GM10248 (cell line): Measurements from ENCODE around the gene SV2B.

Source experiments
- CTCF ChIA-PET: fragments of 300-600 bp; sonication (Branson Sonifier 250); formaldehyde crosslinking; extraction: SDS; loops from one replicate; lab custom pipeline; 2021; ENCODE audit warnings: antibody characterized with exemption; lab: Yijun Ruan, JAX
- POLR2A ChIA-PET: fragments of 350-650 bp; sonication (Branson Sonifier 250); formaldehyde crosslinking; extraction: SDS; loops from one replicate; lab custom pipeline; 2020; ENCODE audit warnings: antibody characterized with exemption; lab: Yijun Ruan, JAX
- DNase-seq: peaks from one replicate; pipeline ENCODE4 v3.0.0; 2012; ENCODE audit errors: extremely low spot score
- TF ChIP-seq, protein P1 (sequence below): IDR thresholded peaks from 2 replicates; pipeline ENCODE4 v1.5.1; 2012; ENCODE audit warnings: mild to moderate bottlenecking, low read depth; ENCODE audit errors: extremely low read depth, missing control alignments, control extremely low read depth

The SV2B gene

DNA sequence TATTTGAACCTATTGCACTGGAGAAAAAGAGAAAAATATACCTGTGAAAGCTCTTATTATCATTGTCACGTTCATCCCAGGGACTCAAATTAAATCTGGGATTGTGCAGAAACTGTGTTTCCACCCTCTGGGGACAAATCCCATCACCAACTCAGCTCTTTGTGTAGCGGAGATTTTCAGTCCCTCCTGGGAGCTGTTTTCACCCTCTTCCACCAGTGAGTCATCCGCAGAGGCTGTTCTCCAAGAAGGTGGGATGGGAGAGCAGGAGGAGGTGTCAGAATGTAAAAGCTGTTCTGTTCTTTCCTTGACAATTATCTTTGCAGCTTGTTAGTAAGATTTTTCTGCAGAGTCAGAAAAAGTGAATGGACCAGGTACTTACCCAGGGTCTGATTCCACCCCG, 28.0 kb downstream of the SV2B start:
- POLR2A ChIA-PET, result interaction anchor here (1.3 to 1.8 kb wide), 2 partner anchors 9 to 11 kb away, joined by 4 to 7 read pairs; no protein-coding TSS in a partner anchor
- CTCF ChIA-PET, result interaction anchor here (0.9 to 3.1 kb wide), 7 partner anchors 9 to 28 kb away, joined by 3 to 31 read pairs (median 8); partner anchors contain the start of gene SV2B

GRCh38 chr15:91129436-91129835, 29.4 kb downstream of the SV2B start:
- POLR2A ChIA-PET, result no interaction called here
- no peak for DNase-seq
- CTCF ChIA-PET, result no interaction called here
- TF ChIP-seq, protein P1, sequence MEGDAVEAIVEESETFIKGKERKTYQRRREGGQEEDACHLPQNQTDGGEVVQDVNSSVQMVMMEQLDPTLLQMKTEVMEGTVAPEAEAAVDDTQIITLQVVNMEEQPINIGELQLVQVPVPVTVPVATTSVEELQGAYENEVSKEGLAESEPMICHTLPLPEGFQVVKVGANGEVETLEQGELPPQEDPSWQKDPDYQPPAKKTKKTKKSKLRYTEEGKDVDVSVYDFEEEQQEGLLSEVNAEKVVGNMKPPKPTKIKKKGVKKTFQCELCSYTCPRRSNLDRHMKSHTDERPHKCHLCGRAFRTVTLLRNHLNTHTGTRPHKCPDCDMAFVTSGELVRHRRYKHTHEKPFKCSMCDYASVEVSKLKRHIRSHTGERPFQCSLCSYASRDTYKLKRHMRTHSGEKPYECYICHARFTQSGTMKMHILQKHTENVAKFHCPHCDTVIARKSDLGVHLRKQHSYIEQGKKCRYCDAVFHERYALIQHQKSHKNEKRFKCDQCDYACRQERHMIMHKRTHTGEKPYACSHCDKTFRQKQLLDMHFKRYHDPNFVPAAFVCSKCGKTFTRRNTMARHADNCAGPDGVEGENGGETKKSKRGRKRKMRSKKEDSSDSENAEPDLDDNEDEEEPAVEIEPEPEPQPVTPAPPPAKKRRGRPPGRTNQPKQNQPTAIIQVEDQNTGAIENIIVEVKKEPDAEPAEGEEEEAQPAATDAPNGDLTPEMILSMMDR, result no peak

More for the DNA sequence above, 28.0 kb downstream of the SV2B start:
- TF ChIP-seq, protein P1, result no peak
- no peak for DNase-seq

GRCh38 chr15:91132079-91132478, 32.0 kb downstream of the SV2B start:
- POLR2A ChIA-PET, result no interaction called here
- no peak for DNase-seq
- TF ChIP-seq, protein P1, result no peak
- CTCF ChIA-PET, result no interaction called here

DNA sequence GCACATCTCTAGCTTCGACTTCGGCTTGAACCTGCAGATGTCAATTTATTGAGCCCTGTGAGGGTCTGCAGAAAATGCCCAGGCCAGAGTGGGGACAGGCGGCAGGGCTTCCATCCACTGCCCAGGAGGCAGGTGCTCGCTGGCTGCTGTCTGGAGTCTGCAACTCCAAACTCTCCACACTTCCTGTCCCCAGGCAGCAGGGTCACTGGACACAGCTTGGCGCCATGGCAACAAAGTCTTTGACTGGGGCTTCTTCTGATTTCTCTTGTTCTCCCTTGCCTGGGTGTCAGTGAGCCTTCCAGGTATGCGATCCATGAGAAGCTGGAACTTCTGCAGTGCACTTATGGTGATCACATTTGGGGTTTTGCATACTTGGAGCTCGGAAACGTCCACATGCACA, 33.5 kb downstream of the SV2B start:
- TF ChIP-seq, protein P1, result no peak
- ChIA-PET POLR2A (no interaction called here), CTCF (interaction anchor here (1.1 to 1.2 kb wide), 2 partner anchors 8 to 14 kb away, joined by 3 read pairs; no protein-coding TSS in a partner anchor)
- DNase-seq, result no peak

DNA sequence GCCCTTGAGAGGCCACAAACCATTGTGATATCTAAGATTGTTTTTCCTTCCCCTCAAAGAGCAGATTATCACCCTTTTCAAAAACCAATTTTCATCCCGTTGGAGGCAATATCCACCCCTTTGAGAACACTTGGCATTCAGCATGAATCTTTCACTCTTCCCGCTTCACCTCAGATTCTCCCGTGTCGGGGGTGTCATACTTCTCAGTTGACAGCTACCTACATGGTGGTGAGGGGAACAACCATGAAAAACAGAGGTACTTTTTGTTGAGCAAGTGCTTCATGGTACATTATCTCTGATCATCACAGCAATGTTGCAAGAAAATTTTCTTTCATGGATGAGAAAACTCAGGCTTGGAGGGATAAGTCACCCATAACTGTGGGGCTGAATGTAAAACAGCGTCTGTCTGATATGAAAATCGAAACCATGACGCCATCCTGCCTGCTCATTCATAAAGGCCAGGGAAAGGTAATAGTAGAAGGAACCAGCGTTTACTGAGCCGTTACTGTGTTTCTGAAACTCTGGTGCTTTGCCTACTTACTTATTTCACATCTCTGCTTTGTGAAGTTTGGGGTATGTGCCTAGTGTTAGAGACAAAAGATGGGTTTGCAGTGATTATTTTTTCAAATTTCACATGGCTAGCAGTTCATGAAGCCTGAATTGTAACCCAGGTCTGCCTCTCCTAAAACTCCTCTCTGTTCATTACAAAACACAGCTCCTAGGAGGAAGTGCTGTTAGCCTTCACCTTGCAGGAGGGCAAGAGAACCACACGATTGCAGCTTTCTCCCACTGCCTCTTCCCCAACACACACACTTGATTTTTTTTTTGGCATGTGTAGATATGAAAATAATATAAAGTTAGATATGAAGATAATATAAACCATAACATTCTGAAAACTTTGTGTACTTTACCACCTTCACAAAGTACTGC, 35.4 kb downstream of the SV2B start:
- CTCF ChIA-PET, result interaction anchor here (0.8 to 2.3 kb wide), 3 partner anchors 16 to 80 kb away, joined by 3 to 8 read pairs (median 4); no protein-coding TSS in a partner anchor
- POLR2A ChIA-PET, result interaction anchor here (1.4 kb wide), 1 partner anchor 26 kb away, joined by 3 read pairs; no protein-coding TSS in a partner anchor

More for the DNA sequence above, 35.4 kb downstream of the SV2B start:
- TF ChIP-seq, protein P1, result no peak
- peak; percentile 60 for DNase-seq
